Measurements from ENCODE around the gene METTL25B. TPM values are rescaled to one million over a fixed set of nuclear protein-coding genes. Genes with fewer than 3 reads are reported as not detected.

The METTL25B gene
- total and polyA plus RNA-seq, 2 of the 13 experiments (the other 11 are each of a cell fraction or from before 2014, with no cell fraction given), result 11.9 to 24.0 TPM

- TF ChIP-seq LBX2 (CRISPR knock-in tag; IDR thresholded peaks at IDR 0.05; ENCODE audit: borderline replicate concordance), result peak; percentile 93; the same call in 1 of the 2 replicates
- peak; percentile 84 for TF ChIP-seq ZNF503 (CRISPR knock-in tag; IDR thresholded peaks at IDR 0.05)
- no peak for TF ChIP-seq NR3C1 (CRISPR knock-in tag; IDR thresholded peaks at IDR 0.05)
- TF ChIP-seq MZF1 (CRISPR knock-in tag; IDR thresholded peaks at IDR 0.05; ENCODE audit: borderline replicate concordance), result no peak
- TF ChIP-seq HNRNPH1 (optimal IDR thresholded peaks at IDR 0.05; ENCODE audit: low read depth, low read length), result peak; percentile 48
- peak; percentile 92 for TF ChIP-seq POGK (CRISPR knock-in tag; conservative IDR thresholded peaks at IDR 0.05)
- no peak; the same call in 1 of the 2 replicates for TF ChIP-seq AHR (CRISPR knock-in tag; IDR thresholded peaks at IDR 0.05)
- TF ChIP-seq GATAD1 (CRISPR knock-in tag; IDR thresholded peaks at IDR 0.05), result peak; percentile 92
- no peak for TF ChIP-seq HOMEZ (CRISPR knock-in tag; IDR thresholded peaks at IDR 0.05; ENCODE audit: low read depth)
- TF ChIP-seq TOE1 (CRISPR knock-in tag; IDR thresholded peaks at IDR 0.05), result no peak
- TF ChIP-seq IKZF5 (CRISPR knock-in tag; IDR thresholded peaks at IDR 0.05), result peak; percentile 76
- peak; percentile 97 for TF ChIP-seq ELF3 (CRISPR knock-in tag; IDR thresholded peaks at IDR 0.05)
- peak; percentile 77; the same call in 1 of the 2 replicates for TF ChIP-seq ZBTB3 (CRISPR knock-in tag; IDR thresholded peaks at IDR 0.05; ENCODE audit: borderline replicate concordance, low read depth)
- TF ChIP-seq SP1 (IDR thresholded peaks at IDR 0.05), result no peak
- no peak; the same call in 1 of the 2 replicates for TF ChIP-seq SP1 (CRISPR knock-in tag; IDR thresholded peaks at IDR 0.05)
- 0 out of 2 replicates have a peak, but pooled peaks have one; percentile 60 for TF ChIP-seq ZNF770 (CRISPR knock-in tag; IDR thresholded peaks at IDR 0.05)
- TF ChIP-seq ZFP91 (CRISPR knock-in tag; IDR thresholded peaks at IDR 0.05; ENCODE audit: borderline replicate concordance), result peak; percentile 99
Observed at GRCh38 chr1:156740741-156741480, 12.6 kb downstream of the METTL25B start, which contains the start of gene MRPL24 (continued).

Data from HepG2 (cell line).